HepG2 (cell line): Measurements from ENCODE around the gene SUSD6. TPM values are rescaled to one million over a fixed set of nuclear protein-coding genes. Genes with fewer than 3 reads are reported as not detected.

Experiments
- CREM ChIP-seq, 2 experiments: sonication (generic) in 1 of 2; formaldehyde crosslinking in 1 of 2; IDR thresholded peaks; 2 replicates each; pipeline versions ENCODE4 v1.4.0 to v1.6.1; 2016 to 2020; ENCODE audit warnings: antibody characterized with exemption in 1 of 2, mild to moderate bottlenecking in 1 of 2, missing genetic modification reagents in 1 of 2
- EEA1 ChIP-seq: sonication (generic); formaldehyde crosslinking; IDR thresholded peaks from 2 replicates; pipeline ENCODE4 v1.5.1; 2020; ENCODE audit warnings: mild to moderate bottlenecking, missing genetic modification reagents, borderline replicate concordance
- EP300 ChIP-seq, 3 experiments: sonication (generic) in 1 of 3; formaldehyde crosslinking in 1 of 3; IDR thresholded peaks; 2 replicates each; pipeline versions ENCODE4 v1.5.1 to v1.6.1; 2011 to 2020; ENCODE audit warnings: low read depth in 2 of 3, low read length in 2 of 3, borderline replicate concordance in 1 of 3, improper control_type of control experiment in 1 of 3, mild to moderate bottlenecking in 1 of 3, missing genetic modification reagents in 1 of 3, moderate library complexity in 1 of 3
- ESRRA ChIP-seq: sonication (generic); formaldehyde crosslinking; IDR thresholded peaks from 2 replicates; pipeline ENCODE4 v1.5.1; 2020; ENCODE audit warnings: mild to moderate bottlenecking, low read depth, missing genetic modification reagents
- FOXA1 ChIP-seq, 2 experiments: fragments of 450-650 bp in 1 of 2; sonication (generic) in 1 of 2; formaldehyde crosslinking in 1 of 2; IDR thresholded peaks; 2 replicates each; pipeline versions ENCODE4 v1.4.0 to v1.6.1; 2016 to 2020; ENCODE audit warnings: missing genetic modification reagents in 1 of 2
- FOXA3 ChIP-seq: IDR thresholded peaks from 2 replicates; pipeline ENCODE4 v1.6.1; 2016; ENCODE audit warnings: missing genetic modification reagents, missing compliant biosample characterization
- FOXP1 ChIP-seq, 2 experiments: fragments of 450-650 bp in 1 of 2; IDR thresholded peaks; 2 replicates each; pipeline ENCODE4 v1.6.1; 2017 to 2018; ENCODE audit warnings: antibody characterized with exemption in 1 of 2
- HOXD1 ChIP-seq: sonication (generic); formaldehyde crosslinking; IDR thresholded peaks from 2 replicates; pipeline ENCODE4 v1.5.0; 2020; ENCODE audit warnings: missing genetic modification reagents
- MED1 ChIP-seq: sonication (generic); formaldehyde crosslinking; IDR thresholded peaks from 2 replicates; pipeline ENCODE4 v1.4.0; 2020; ENCODE audit warnings: missing genetic modification reagents
- MIER3 ChIP-seq: IDR thresholded peaks from 2 replicates; pipeline ENCODE4 v1.6.1; 2016; ENCODE audit warnings: missing compliant biosample characterization, borderline replicate concordance
- MIXL1 ChIP-seq: IDR thresholded peaks from 2 replicates; pipeline ENCODE4 v1.6.1; 2016
- RARA ChIP-seq: IDR thresholded peaks from 2 replicates; pipeline ENCODE4 v1.6.1; 2016; ENCODE audit warnings: missing genetic modification reagents, missing compliant biosample characterization
- RXRB ChIP-seq: IDR thresholded peaks from 2 replicates; pipeline ENCODE4 v1.6.1; 2016; ENCODE audit warnings: borderline replicate concordance, missing genetic modification reagents, missing compliant biosample characterization
- XRCC5 ChIP-seq: fragments of 200-400 bp; formaldehyde crosslinking; optimal IDR thresholded peaks from 2 replicates; pipeline ENCODE3; 2017; ENCODE audit warnings: mild to moderate bottlenecking, low read length
- ZNF225 ChIP-seq: sonication (generic); formaldehyde crosslinking; IDR thresholded peaks from 2 replicates; pipeline ENCODE4 v1.4.0; 2020; ENCODE audit warnings: mild to moderate bottlenecking, missing genetic modification reagents
- ZNF34 ChIP-seq: sonication (generic); formaldehyde crosslinking; IDR thresholded peaks from 2 replicates; pipeline ENCODE4 v1.4.0; 2020; ENCODE audit warnings: mild to moderate bottlenecking, missing genetic modification reagents, borderline replicate concordance
- ZNF510 ChIP-seq: sonication (generic); formaldehyde crosslinking; IDR thresholded peaks from 2 replicates; pipeline ENCODE4 v1.4.0; 2020; ENCODE audit warnings: low read depth, mild to moderate bottlenecking, missing genetic modification reagents
- ZNF550 ChIP-seq: sonication (generic); formaldehyde crosslinking; IDR thresholded peaks from 2 replicates; pipeline ENCODE4 v1.4.0; 2020; ENCODE audit warnings: mild to moderate bottlenecking, missing genetic modification reagents, borderline replicate concordance
- ZNF598 ChIP-seq: sonication (generic); formaldehyde crosslinking; IDR thresholded peaks from 2 replicates; pipeline ENCODE4 v1.5.1; 2020; ENCODE audit warnings: mild to moderate bottlenecking, missing genetic modification reagents, borderline replicate concordance
- polyA plus RNA-seq, 8 experiments: library from polyadenylated mRNA; depleted of rRNA in 3 of 8; stranded (reverse) in 7 of 8; unstranded in 1 of 8; fragments of >200 nt; fragmentation: Illumina TruSeq in 4 of 8; extraction: Trizol in 4 of 8; gene quantifications; 2 replicates each; pipeline versions ENCODE4 v1.2.1 to v1.2.3, GENCODE V29; 2011 to 2016; ENCODE audit warnings: low read depth in 4 of 8, missing spikeins in 1 of 8, mixed read lengths in 1 of 8; ENCODE audit not compliant: insufficient read depth in 1 of 8
- total RNA-seq, 5 experiments: library from RNA; depleted of rRNA; stranded (reverse); fragments of >200 nt; fragmentation: Illumina TruSeq; extraction: Trizol; gene quantifications; 2 replicates each; pipeline ENCODE4 v1.2.3, GENCODE V29; 2016; ENCODE audit warnings: low read depth in 1 of 5
- TF ChIP-seq, protein P1 (sequence below): sonication (generic); formaldehyde crosslinking; IDR thresholded peaks from 2 replicates; pipeline ENCODE4 v1.8.1; 2023; ENCODE audit warnings: mild to moderate bottlenecking, missing genetic modification reagents
- TF ChIP-seq, protein P2 (sequence below): IDR thresholded peaks from 2 replicates; pipeline ENCODE4 v1.6.1; 2016
- TF ChIP-seq, protein P3 (sequence below): sonication (generic); formaldehyde crosslinking; conservative IDR thresholded peaks from 2 replicates; pipeline ENCODE4 v1.4.0; 2020; ENCODE audit warnings: missing genetic modification reagents
- TF ChIP-seq, protein P4 (sequence below): sonication (generic); formaldehyde crosslinking; IDR thresholded peaks from 2 replicates; pipeline ENCODE4 v1.4.0; 2020; ENCODE audit warnings: missing genetic modification reagents, low read depth, mild to moderate bottlenecking, borderline replicate concordance

SUSD6 gene
- total and polyA plus RNA-seq, 2 of the 13 experiments (the other 11 are each of a cell fraction or from before 2014, with no cell fraction given), result 7.2 to 7.4 TPM

DNA sequence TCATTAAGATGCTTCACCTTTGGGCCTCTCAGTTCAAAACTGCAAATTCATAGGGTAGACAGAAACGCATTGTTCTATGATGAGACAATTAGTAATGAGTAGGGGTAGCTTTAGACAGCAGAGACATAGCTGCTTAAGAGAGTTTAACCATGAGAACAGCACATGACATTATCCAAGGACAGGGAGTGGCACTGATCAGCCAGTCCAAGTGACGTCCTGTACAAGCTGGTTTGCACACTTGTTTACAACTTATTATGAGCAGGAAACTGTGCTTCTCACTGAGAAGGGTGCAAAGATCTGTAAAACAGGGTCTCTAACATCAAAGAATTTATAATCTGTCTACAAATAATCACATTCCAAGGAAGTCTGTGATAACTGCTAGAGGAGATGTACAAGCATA, 144.4 kb downstream of the SUSD6 start (continued):
- TF ChIP-seq ZNF550 (CRISPR knock-in tag), result no peak
- TF ChIP-seq FOXP1 (IDR thresholded peaks at IDR 0.05), result no peak
- peak; percentile 31; the same call in 1 of the 2 replicates for TF ChIP-seq FOXP1 (CRISPR knock-in tag; IDR thresholded peaks at IDR 0.05)
- TF ChIP-seq CREM (IDR thresholded peaks at IDR 0.05), result peak; percentile 31; the same call in 1 of the 2 replicates
- TF ChIP-seq CREM (CRISPR knock-in tag; IDR thresholded peaks at IDR 0.05), result no peak
- TF ChIP-seq, protein P1, sequence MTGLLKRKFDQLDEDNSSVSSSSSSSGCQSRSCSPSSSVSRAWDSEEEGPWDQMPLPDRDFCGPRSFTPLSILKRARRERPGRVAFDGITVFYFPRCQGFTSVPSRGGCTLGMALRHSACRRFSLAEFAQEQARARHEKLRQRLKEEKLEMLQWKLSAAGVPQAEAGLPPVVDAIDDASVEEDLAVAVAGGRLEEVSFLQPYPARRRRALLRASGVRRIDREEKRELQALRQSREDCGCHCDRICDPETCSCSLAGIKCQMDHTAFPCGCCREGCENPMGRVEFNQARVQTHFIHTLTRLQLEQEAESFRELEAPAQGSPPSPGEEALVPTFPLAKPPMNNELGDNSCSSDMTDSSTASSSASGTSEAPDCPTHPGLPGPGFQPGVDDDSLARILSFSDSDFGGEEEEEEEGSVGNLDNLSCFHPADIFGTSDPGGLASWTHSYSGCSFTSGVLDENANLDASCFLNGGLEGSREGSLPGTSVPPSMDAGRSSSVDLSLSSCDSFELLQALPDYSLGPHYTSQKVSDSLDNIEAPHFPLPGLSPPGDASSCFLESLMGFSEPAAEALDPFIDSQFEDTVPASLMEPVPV, result no peak
- TF ChIP-seq FOXA1 (IDR thresholded peaks at IDR 0.05), result no peak
- TF ChIP-seq FOXA1 (CRISPR knock-in tag; IDR thresholded peaks at IDR 0.05), result no peak
- no peak for TF ChIP-seq ZNF34 (CRISPR knock-in tag)
- TF ChIP-seq, protein P2, sequence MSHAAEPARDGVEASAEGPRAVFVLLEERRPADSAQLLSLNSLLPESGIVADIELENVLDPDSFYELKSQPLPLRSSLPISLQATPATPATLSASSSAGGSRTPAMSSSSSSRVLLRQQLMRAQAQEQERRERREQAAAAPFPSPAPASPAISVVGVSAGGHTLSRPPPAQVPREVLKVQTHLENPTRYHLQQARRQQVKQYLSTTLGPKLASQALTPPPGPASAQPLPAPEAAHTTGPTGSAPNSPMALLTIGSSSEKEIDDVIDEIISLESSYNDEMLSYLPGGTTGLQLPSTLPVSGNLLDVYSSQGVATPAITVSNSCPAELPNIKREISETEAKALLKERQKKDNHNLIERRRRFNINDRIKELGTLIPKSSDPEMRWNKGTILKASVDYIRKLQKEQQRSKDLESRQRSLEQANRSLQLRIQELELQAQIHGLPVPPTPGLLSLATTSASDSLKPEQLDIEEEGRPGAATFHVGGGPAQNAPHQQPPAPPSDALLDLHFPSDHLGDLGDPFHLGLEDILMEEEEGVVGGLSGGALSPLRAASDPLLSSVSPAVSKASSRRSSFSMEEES, result no peak
- TF ChIP-seq ESRRA, result 0 out of 2 replicates have a peak, but pooled peaks have one; percentile 38
- no peak for TF ChIP-seq HOXD1
- no peak for TF ChIP-seq ZNF225 (CRISPR knock-in tag)
- TF ChIP-seq FOXA3 (CRISPR knock-in tag), result peak; percentile 41; the same call in 1 of the 2 replicates
- TF ChIP-seq MIXL1 (CRISPR knock-in tag), result peak; percentile 22; the same call in 1 of the 2 replicates
- TF ChIP-seq, protein P3, sequence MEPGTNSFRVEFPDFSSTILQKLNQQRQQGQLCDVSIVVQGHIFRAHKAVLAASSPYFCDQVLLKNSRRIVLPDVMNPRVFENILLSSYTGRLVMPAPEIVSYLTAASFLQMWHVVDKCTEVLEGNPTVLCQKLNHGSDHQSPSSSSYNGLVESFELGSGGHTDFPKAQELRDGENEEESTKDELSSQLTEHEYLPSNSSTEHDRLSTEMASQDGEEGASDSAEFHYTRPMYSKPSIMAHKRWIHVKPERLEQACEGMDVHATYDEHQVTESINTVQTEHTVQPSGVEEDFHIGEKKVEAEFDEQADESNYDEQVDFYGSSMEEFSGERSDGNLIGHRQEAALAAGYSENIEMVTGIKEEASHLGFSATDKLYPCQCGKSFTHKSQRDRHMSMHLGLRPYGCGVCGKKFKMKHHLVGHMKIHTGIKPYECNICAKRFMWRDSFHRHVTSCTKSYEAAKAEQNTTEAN (CRISPR knock-in tag), result peak; percentile 94
- peak in 1 of 2 experiments; percentile 24; a peak in 1 of 4 replicates for TF ChIP-seq EP300 (IDR thresholded peaks at IDR 0.05; ENCODE audit: low read depth in 2 of 2, low read length in 2 of 2)
- no peak for TF ChIP-seq EP300 (CRISPR knock-in tag; IDR thresholded peaks at IDR 0.05; ENCODE audit: borderline replicate concordance)
- no peak; the same call in 1 of the 2 replicates for TF ChIP-seq MED1 (CRISPR knock-in tag)
- TF ChIP-seq XRCC5, result no peak
- TF ChIP-seq, protein P4, sequence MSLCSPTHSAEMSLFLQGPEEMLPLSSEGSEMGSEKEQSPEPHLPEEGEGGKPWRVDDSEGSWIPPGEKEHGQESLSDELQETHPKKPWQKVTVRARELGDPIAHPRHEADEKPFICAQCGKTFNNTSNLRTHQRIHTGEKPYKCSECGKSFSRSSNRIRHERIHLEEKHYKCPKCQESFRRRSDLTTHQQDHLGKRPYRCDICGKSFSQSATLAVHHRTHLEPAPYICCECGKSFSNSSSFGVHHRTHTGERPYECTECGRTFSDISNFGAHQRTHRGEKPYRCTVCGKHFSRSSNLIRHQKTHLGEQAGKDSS (CRISPR knock-in tag), result no peak
- no peak for TF ChIP-seq EEA1 (CRISPR knock-in tag)
- TF ChIP-seq ZNF510 (CRISPR knock-in tag), result no peak
- TF ChIP-seq RARA (CRISPR knock-in tag), result peak; percentile 19; the same call in 1 of the 2 replicates
- TF ChIP-seq ZNF598 (CRISPR knock-in tag), result no peak
- 0 out of 2 replicates have a peak, but pooled peaks have one; percentile 27 for TF ChIP-seq RXRB (CRISPR knock-in tag)
- 0 out of 2 replicates have a peak, but pooled peaks have one; percentile 53 for TF ChIP-seq MIER3 (CRISPR knock-in tag)
